ENCODE measurements around the gene NNT.

- no peak for TF ChIP-seq POLR2AphosphoS5 (IDR thresholded peaks at IDR 0.05; ENCODE audit: insufficient read depth in 1 of 2, low read depth in 1 of 2)
- TF ChIP-seq CTCF (IDR thresholded peaks at IDR 0.05) = no peak
- TF ChIP-seq POLR2A (IDR thresholded peaks at IDR 0.05) = no peak
Observed at GRCh38 chr5:43649256-43649655, 46.3 kb downstream of the NNT start.
